ENCODE data around the gene RFWD3.

RFWD3 gene

GRCh38 chr16:74611721-74612120 lies 55.0 kb downstream of the RFWD3 start:
- no peak for DNase-seq

GRCh38 chr16:74608944-74609343 lies 57.7 kb downstream of the RFWD3 start:
- no peak for DNase-seq

- DNase-seq, result no peak
These were observed 58.3 kb downstream of the RFWD3 start for GRCh38 chr16:74608381-74608780.

- no peak for DNase-seq
These were observed 58.7 kb downstream of the RFWD3 start for GRCh38 chr16:74607962-74608356.

GRCh38 chr16:74607310-74607961 lies 59.2 kb downstream of the RFWD3 start:
- no peak for DNase-seq

- DNase-seq, result peak; percentile 19
These were observed 60.0 kb downstream of the RFWD3 start, which contains the start of gene GLG1 for GRCh38 chr16:74606521-74607309. GLG1 (minus strand) TSS chr16:74607114; CDS start chr16:74607094, 20 bp downstream.

GRCh38 chr16:74605746-74606520 lies 60.7 kb downstream of the RFWD3 start:
- no peak for DNase-seq

- DNase-seq, result no peak
These were observed 61.3 kb downstream of the RFWD3 start for GRCh38 chr16:74605332-74605731.

GRCh38 chr16:74603848-74604247 lies 62.8 kb downstream of the RFWD3 start:
- DNase-seq, result no peak

- DNase-seq, result no peak
These were observed 65.4 kb downstream of the RFWD3 start for GRCh38 chr16:74601126-74601871.

- no peak for DNase-seq
These were observed 70.1 kb downstream of the RFWD3 start for GRCh38 chr16:74596586-74596985.

- DNase-seq, result no peak
These were observed 73.8 kb downstream of the RFWD3 start for GRCh38 chr16:74592847-74593246.

- DNase-seq, result no peak
These were observed 74.6 kb downstream of the RFWD3 start for GRCh38 chr16:74591876-74592650.

GRCh38 chr16:74586948-74587347 lies 79.7 kb downstream of the RFWD3 start:
- no peak for DNase-seq

- no peak for DNase-seq
These were observed 80.7 kb downstream of the RFWD3 start for GRCh38 chr16:74585846-74586443.

- DNase-seq, result no peak
These were observed 82.6 kb downstream of the RFWD3 start for GRCh38 chr16:74583926-74584666.

GRCh38 chr16:74582970-74583369 lies 83.7 kb downstream of the RFWD3 start:
- no peak for DNase-seq

GRCh38 chr16:74580833-74581232 lies 85.8 kb downstream of the RFWD3 start:
- DNase-seq, result no peak

GRCh38 chr16:74578838-74579237 lies 87.8 kb downstream of the RFWD3 start:
- no peak for DNase-seq

GRCh38 chr16:74578433-74578832 lies 88.2 kb downstream of the RFWD3 start:
- DNase-seq, result no peak

GRCh38 chr16:74577882-74578366 lies 88.8 kb downstream of the RFWD3 start:
- no peak for DNase-seq
